Measurements from ENCODE around the gene SSBP3. TPM values are rescaled to one million over a fixed set of nuclear protein-coding genes. Genes with fewer than 3 reads are reported as not detected.

The SSBP3 gene
- total RNA-seq, 1 experiment from 2014 or later = 15.0 TPM

- no peak for ATAC-seq
Observed at GRCh38 chr1:54292002-54292911, 113.9 kb downstream of the SSBP3 start.

DNA sequence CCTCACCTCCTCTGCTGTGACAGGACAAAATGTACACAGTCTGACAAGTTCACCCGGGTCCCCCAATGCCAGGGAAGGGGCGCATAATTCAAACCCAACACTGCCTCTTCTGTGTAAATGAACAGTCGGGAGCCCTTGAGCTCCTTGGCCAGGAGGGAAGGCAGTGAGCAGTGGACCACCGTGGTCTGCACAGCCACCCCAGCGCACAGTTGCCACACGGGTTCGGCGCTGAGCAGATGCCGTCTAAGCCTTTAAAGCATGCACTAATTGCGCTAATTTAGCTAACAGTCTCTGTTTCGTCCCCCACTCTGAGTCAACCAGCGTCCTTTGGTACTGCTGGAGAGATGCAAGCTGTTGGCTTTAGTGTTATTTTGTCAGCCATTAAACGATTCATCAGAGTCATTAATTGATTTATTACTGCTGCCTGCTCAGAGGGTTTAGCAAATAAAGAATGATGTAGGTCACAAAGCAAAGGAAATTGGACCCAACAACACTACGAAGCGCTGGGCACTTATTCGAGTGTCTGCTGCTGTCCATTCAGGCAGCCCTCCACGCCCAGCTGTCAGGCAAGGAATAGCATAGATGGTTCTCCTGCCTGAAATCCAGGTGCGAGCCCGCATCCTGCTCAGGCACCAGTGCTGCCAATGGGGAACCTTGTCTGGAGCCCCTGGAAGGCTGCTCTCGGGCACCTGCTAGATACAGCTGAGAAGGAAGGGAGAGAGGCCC is 114.8 kb downstream of the SSBP3 start:
- Histone ChIP-seq H2AFZ (ENCODE audit: low read length) (no peak overlapping the region), H3K79me2 (ENCODE audit: low read length) (no peaks in the 10 kb centered on the region), H3K9ac (ENCODE audit: low read length) (no peak overlapping the region), H3K4me2 (ENCODE audit: low read length) (no peak overlapping the region), H3K27ac (ENCODE audit: low read length) (no peak overlapping the region), H3K9me2 (replicated peaks; ENCODE audit: low read length) (no peaks in the 10 kb centered on the region), H3K4me3 (ENCODE audit: low read length) (no peak overlapping the region), H4K20me1 (ENCODE audit: low read length) (no peaks in the 10 kb centered on the region), H3K36me3 (ENCODE audit: low read depth, low read length) (no peaks in the 10 kb centered on the region), H3F3A (ENCODE audit: low read length, unreplicated experiment) (no peaks in the 10 kb centered on the region), H3K27me3 (ENCODE audit: low read length) (no peaks in the 10 kb centered on the region), H3K4me1 (ENCODE audit: insufficient read depth, low read length) (no peaks in the 10 kb centered on the region), H3K9me3 (ENCODE audit: low read length) (no peaks in the 10 kb centered on the region)
- intact Hi-C loops (cut with micrococcal nuclease) = no loop called here
- ChIA-PET CTCF (no interaction called here), POLR2A (ENCODE audit: unreplicated experiment) (no interaction called here)
- no peak for DNase-seq
- no TSS peak for BruUV-seq (replicated peaks)
- no peak for ATAC-seq
- TF ChIP-seq EZH2phosphoT487 (IDR thresholded peaks at IDR 0.05; ENCODE audit: borderline replicate concordance, low read length) (no peak), CTCF (conservative IDR thresholded peaks at IDR 0.05; ENCODE audit: low read depth, low read length) (no peak), EZH2 (IDR thresholded peaks at IDR 0.05; ENCODE audit: low read length, unreplicated experiment) (no peak)

More at GRCh38 chr1:54292002-54292911, 113.9 kb downstream of the SSBP3 start:
- H3K4me2 ChIP-seq (ENCODE audit: low read length) = no peak overlapping the region
- TF ChIP-seq EZH2phosphoT487 (IDR thresholded peaks at IDR 0.05; ENCODE audit: borderline replicate concordance, low read length) (no peak), EZH2 (IDR thresholded peaks at IDR 0.05; ENCODE audit: low read length, unreplicated experiment) (no peak), CTCF (conservative IDR thresholded peaks at IDR 0.05; ENCODE audit: low read depth, low read length) (no peak)
- H3K9me2 ChIP-seq (replicated peaks; ENCODE audit: low read length) = no peaks in the 10 kb centered on the region
- no peaks in the 10 kb centered on the region for H3F3A ChIP-seq (ENCODE audit: low read length, unreplicated experiment)
- no peaks in the 10 kb centered on the region for H3K79me2 ChIP-seq (ENCODE audit: low read length)
- no peak overlapping the region for H3K4me3 ChIP-seq (ENCODE audit: low read length)
- no peak overlapping the region for H3K9ac ChIP-seq (ENCODE audit: low read length)
- H3K36me3 ChIP-seq (ENCODE audit: low read depth, low read length) = no peaks in the 10 kb centered on the region
- CTCF ChIA-PET = no interaction called here
- no peaks in the 10 kb centered on the region for H4K20me1 ChIP-seq (ENCODE audit: low read length)
- no peaks in the 10 kb centered on the region for H3K27me3 ChIP-seq (ENCODE audit: low read length)
- BruUV-seq (replicated peaks) = no TSS peak
- no peak overlapping the region for H2AFZ ChIP-seq (ENCODE audit: low read length)
- POLR2A ChIA-PET (ENCODE audit: unreplicated experiment) = no interaction called here
- intact Hi-C loops (cut with micrococcal nuclease) = no loop called here
- H3K27ac ChIP-seq (ENCODE audit: low read length) = no peak overlapping the region
- DNase-seq = no peak
- H3K4me1 ChIP-seq (ENCODE audit: insufficient read depth, low read length) = no peaks in the 10 kb centered on the region
- H3K9me3 ChIP-seq (ENCODE audit: low read length) = no peaks in the 10 kb centered on the region
